Measurements from ENCODE around the gene ADGRD1.

Gene ADGRD1

GRCh38 chr12:130968611-130969010 lies 14.9 kb downstream of the ADGRD1 start:
- DNase-seq (ENCODE audit: low spot score) = no peak
- in situ Hi-C loops (cut with MboI; ENCODE audit: low pct_unique_long_range_greater_than_20kb, low sequenced_read_pairs, unreplicated experiment) = no loop called here

GRCh38 chr12:130969223-130969622 lies 15.5 kb downstream of the ADGRD1 start:
- no peak for TF ChIP-seq CTCF (IDR thresholded peaks at IDR 0.05; ENCODE audit: extremely low read depth, insufficient read depth, missing control alignments)
- no peak for DNase-seq (ENCODE audit: low spot score)
- in situ Hi-C loops (cut with MboI; ENCODE audit: low pct_unique_long_range_greater_than_20kb, low sequenced_read_pairs, unreplicated experiment) = no loop called here

More at GRCh38 chr12:130968611-130969010, 14.9 kb downstream of the ADGRD1 start:
- no peak for TF ChIP-seq CTCF (IDR thresholded peaks at IDR 0.05; ENCODE audit: extremely low read depth, insufficient read depth, missing control alignments)

- in situ Hi-C loops (cut with MboI; ENCODE audit: low pct_unique_long_range_greater_than_20kb, low sequenced_read_pairs, unreplicated experiment) = no loop called here
- no peak for TF ChIP-seq CTCF (IDR thresholded peaks at IDR 0.05; ENCODE audit: extremely low read depth, insufficient read depth, missing control alignments)
- peak; percentile 50 for DNase-seq (ENCODE audit: low spot score)
These were observed 16.6 kb downstream of the ADGRD1 start for GRCh38 chr12:130970165-130970907.

DNA sequence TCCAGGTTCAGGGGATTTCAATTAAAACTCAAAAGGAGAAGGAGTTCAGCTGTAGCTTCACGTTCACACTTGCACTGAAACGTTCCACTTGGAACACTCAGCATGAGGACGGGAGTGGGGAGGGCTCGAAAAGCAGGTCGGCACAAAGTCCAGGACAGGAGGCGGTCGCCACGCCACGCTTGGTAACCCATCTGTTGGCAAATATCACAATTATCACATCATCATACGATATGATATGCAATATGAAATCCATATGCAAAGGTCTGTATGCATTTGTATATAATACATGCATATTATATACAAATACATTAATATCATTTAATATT lies 17.2 kb downstream of the ADGRD1 start:
- TF ChIP-seq CTCF (IDR thresholded peaks at IDR 0.05; ENCODE audit: extremely low read depth, insufficient read depth, missing control alignments) = no peak
- no peak for DNase-seq (ENCODE audit: low spot score)
- in situ Hi-C loops (cut with MboI; ENCODE audit: low pct_unique_long_range_greater_than_20kb, low sequenced_read_pairs, unreplicated experiment) = no loop called here

- no peak for DNase-seq (ENCODE audit: low spot score)
- in situ Hi-C loops (cut with MboI; ENCODE audit: low pct_unique_long_range_greater_than_20kb, low sequenced_read_pairs, unreplicated experiment) = no loop called here
- no peak for TF ChIP-seq CTCF (IDR thresholded peaks at IDR 0.05; ENCODE audit: extremely low read depth, insufficient read depth, missing control alignments)
These were observed 18.3 kb downstream of the ADGRD1 start for GRCh38 chr12:130971925-130972585.

DNA sequence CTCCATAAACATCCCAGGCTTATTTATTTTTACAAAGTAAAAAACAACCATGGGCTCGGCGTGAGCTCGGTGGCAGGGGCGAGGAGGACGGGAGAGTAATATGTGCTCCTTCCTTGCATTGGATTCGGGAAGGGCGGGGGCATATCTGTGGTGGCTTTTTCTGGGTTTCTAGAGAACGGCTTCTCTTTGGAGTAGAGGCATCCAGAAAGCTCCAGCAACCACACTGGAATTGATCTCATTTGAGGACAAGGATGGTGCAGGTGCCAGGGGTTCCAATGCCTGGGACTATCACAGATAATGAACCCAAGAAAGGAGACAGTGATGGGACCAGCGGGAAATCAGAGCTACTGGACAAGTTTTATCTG lies 18.9 kb downstream of the ADGRD1 start:
- DNase-seq (ENCODE audit: low spot score) = no peak
- in situ Hi-C loops (cut with MboI; ENCODE audit: low pct_unique_long_range_greater_than_20kb, low sequenced_read_pairs, unreplicated experiment) = no loop called here
- TF ChIP-seq CTCF (IDR thresholded peaks at IDR 0.05; ENCODE audit: extremely low read depth, insufficient read depth, missing control alignments) = no peak

Measured in GM13977 (cell line).